GM23338 (cell line): Measurements from ENCODE around the gene CCRL2.

ENCODE experiments used
- CREB1 ChIP-seq: fragments of 250-450 bp; sonication (Bioruptor Pico); IDR thresholded peaks from 2 replicates; pipeline ENCODE4 v1.5.0; 2020; ENCODE audit warnings: low read depth, mild to moderate bottlenecking, moderate library complexity
- EZH2 ChIP-seq: fragments of 200-600 bp; sonication (generic); IDR thresholded peaks from one replicate; pipeline ENCODE4 v1.8.0; 2017; ENCODE audit warnings: antibody characterized with exemption, mild to moderate bottlenecking, low read depth; ENCODE audit not compliant: unreplicated experiment
- EZH2phosphoT487 ChIP-seq: fragments of 200-600 bp; sonication (generic); IDR thresholded peaks from one replicate; pipeline ENCODE4 v1.8.1; 2018; ENCODE audit warnings: antibody characterized with exemption; ENCODE audit not compliant: unreplicated experiment
- JUNB ChIP-seq: IDR thresholded peaks from one replicate; pipeline ENCODE4 v1.6.1; 2016; ENCODE audit warnings: antibody characterized with exemption; ENCODE audit not compliant: unreplicated experiment
- NANOG ChIP-seq: IDR thresholded peaks from 2 replicates; pipeline ENCODE4 v1.6.1; 2016; ENCODE audit warnings: antibody characterized with exemption, borderline replicate concordance
- POLR2AphosphoS5 ChIP-seq: IDR thresholded peaks from 2 replicates; pipeline ENCODE4 v1.6.1; 2016; ENCODE audit warnings: antibody characterized with exemption, low read depth
- STAT1 ChIP-seq: IDR thresholded peaks from one replicate; pipeline ENCODE4 v1.6.1; 2016; ENCODE audit warnings: antibody characterized with exemption; ENCODE audit not compliant: unreplicated experiment
- ZNF114 ChIP-seq: fragments of 250-450 bp; sonication (Bioruptor Pico); IDR thresholded peaks from 2 replicates; pipeline ENCODE4 v1.5.0; 2020; ENCODE audit warnings: mild to moderate bottlenecking, moderate library complexity
- ZNF331 ChIP-seq: fragments of 250-450 bp; sonication (Bioruptor Pico); IDR thresholded peaks from 2 replicates; pipeline ENCODE4 v1.5.0; 2020; ENCODE audit warnings: low read depth, mild to moderate bottlenecking, moderate library complexity
- TF ChIP-seq, protein P1 (sequence below), 2 experiments: fragments of 200-600 bp in 1 of 2; sonication (generic) in 1 of 2; conservative IDR thresholded peaks; 2 replicates each; pipeline versions ENCODE4 v1.5.1 to v1.6.1; 2016 to 2017; ENCODE audit warnings: antibody characterized with exemption in 2 of 2, low read depth in 2 of 2, mild to moderate bottlenecking in 2 of 2, moderate library complexity in 1 of 2
- TF ChIP-seq, protein P2 (sequence below): IDR thresholded peaks from one replicate; pipeline ENCODE4 v1.6.1; 2018; ENCODE audit warnings: antibody characterized with exemption; ENCODE audit not compliant: unreplicated experiment
- TF ChIP-seq, protein P3 (sequence below): IDR thresholded peaks from 2 replicates; pipeline ENCODE4 v1.6.1; 2016; ENCODE audit warnings: antibody characterized with exemption
- TF ChIP-seq, protein P4 (sequence below): fragments of 250-450 bp; sonication (Bioruptor Pico); IDR thresholded peaks from 2 replicates; pipeline ENCODE4 v1.5.0; 2020; ENCODE audit warnings: mild to moderate bottlenecking, moderate library complexity

DNA sequence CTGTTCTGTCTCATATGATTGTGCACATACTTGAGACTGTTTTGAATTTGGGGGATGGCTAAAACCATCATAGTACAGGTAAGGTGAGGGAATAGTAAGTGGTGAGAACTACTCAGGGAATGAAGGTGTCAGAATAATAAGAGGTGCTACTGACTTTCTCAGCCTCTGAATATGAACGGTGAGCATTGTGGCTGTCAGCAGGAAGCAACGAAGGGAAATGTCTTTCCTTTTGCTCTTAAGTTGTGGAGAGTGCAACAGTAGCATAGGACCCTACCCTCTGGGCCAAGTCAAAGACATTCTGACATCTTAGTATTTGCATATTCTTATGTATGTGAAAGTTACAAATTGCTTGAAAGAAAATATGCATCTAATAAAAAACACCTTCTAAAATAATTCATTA, 31.2 kb upstream of the CCRL2 start:
- TF ChIP-seq, protein P1, sequence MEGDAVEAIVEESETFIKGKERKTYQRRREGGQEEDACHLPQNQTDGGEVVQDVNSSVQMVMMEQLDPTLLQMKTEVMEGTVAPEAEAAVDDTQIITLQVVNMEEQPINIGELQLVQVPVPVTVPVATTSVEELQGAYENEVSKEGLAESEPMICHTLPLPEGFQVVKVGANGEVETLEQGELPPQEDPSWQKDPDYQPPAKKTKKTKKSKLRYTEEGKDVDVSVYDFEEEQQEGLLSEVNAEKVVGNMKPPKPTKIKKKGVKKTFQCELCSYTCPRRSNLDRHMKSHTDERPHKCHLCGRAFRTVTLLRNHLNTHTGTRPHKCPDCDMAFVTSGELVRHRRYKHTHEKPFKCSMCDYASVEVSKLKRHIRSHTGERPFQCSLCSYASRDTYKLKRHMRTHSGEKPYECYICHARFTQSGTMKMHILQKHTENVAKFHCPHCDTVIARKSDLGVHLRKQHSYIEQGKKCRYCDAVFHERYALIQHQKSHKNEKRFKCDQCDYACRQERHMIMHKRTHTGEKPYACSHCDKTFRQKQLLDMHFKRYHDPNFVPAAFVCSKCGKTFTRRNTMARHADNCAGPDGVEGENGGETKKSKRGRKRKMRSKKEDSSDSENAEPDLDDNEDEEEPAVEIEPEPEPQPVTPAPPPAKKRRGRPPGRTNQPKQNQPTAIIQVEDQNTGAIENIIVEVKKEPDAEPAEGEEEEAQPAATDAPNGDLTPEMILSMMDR (conservative IDR thresholded peaks at IDR 0.05; ENCODE audit: low read depth in 2 of 2) = no peak
- TF ChIP-seq, protein P2, sequence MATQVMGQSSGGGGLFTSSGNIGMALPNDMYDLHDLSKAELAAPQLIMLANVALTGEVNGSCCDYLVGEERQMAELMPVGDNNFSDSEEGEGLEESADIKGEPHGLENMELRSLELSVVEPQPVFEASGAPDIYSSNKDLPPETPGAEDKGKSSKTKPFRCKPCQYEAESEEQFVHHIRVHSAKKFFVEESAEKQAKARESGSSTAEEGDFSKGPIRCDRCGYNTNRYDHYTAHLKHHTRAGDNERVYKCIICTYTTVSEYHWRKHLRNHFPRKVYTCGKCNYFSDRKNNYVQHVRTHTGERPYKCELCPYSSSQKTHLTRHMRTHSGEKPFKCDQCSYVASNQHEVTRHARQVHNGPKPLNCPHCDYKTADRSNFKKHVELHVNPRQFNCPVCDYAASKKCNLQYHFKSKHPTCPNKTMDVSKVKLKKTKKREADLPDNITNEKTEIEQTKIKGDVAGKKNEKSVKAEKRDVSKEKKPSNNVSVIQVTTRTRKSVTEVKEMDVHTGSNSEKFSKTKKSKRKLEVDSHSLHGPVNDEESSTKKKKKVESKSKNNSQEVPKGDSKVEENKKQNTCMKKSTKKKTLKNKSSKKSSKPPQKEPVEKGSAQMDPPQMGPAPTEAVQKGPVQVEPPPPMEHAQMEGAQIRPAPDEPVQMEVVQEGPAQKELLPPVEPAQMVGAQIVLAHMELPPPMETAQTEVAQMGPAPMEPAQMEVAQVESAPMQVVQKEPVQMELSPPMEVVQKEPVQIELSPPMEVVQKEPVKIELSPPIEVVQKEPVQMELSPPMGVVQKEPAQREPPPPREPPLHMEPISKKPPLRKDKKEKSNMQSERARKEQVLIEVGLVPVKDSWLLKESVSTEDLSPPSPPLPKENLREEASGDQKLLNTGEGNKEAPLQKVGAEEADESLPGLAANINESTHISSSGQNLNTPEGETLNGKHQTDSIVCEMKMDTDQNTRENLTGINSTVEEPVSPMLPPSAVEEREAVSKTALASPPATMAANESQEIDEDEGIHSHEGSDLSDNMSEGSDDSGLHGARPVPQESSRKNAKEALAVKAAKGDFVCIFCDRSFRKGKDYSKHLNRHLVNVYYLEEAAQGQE = no peak
- TF ChIP-seq EZH2 (no peak), POLR2AphosphoS5 (no peak), EZH2phosphoT487 (no peak), NANOG (no peak), JUNB (no peak), ZNF331 (CRISPR knock-in tag) (no peak), CREB1 (CRISPR knock-in tag) (no peak), STAT1 (no peak), ZNF114 (CRISPR knock-in tag) (no peak)
- TF ChIP-seq, protein P3, sequence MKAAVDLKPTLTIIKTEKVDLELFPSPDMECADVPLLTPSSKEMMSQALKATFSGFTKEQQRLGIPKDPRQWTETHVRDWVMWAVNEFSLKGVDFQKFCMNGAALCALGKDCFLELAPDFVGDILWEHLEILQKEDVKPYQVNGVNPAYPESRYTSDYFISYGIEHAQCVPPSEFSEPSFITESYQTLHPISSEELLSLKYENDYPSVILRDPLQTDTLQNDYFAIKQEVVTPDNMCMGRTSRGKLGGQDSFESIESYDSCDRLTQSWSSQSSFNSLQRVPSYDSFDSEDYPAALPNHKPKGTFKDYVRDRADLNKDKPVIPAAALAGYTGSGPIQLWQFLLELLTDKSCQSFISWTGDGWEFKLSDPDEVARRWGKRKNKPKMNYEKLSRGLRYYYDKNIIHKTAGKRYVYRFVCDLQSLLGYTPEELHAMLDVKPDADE = no peak
- TF ChIP-seq, protein P4, sequence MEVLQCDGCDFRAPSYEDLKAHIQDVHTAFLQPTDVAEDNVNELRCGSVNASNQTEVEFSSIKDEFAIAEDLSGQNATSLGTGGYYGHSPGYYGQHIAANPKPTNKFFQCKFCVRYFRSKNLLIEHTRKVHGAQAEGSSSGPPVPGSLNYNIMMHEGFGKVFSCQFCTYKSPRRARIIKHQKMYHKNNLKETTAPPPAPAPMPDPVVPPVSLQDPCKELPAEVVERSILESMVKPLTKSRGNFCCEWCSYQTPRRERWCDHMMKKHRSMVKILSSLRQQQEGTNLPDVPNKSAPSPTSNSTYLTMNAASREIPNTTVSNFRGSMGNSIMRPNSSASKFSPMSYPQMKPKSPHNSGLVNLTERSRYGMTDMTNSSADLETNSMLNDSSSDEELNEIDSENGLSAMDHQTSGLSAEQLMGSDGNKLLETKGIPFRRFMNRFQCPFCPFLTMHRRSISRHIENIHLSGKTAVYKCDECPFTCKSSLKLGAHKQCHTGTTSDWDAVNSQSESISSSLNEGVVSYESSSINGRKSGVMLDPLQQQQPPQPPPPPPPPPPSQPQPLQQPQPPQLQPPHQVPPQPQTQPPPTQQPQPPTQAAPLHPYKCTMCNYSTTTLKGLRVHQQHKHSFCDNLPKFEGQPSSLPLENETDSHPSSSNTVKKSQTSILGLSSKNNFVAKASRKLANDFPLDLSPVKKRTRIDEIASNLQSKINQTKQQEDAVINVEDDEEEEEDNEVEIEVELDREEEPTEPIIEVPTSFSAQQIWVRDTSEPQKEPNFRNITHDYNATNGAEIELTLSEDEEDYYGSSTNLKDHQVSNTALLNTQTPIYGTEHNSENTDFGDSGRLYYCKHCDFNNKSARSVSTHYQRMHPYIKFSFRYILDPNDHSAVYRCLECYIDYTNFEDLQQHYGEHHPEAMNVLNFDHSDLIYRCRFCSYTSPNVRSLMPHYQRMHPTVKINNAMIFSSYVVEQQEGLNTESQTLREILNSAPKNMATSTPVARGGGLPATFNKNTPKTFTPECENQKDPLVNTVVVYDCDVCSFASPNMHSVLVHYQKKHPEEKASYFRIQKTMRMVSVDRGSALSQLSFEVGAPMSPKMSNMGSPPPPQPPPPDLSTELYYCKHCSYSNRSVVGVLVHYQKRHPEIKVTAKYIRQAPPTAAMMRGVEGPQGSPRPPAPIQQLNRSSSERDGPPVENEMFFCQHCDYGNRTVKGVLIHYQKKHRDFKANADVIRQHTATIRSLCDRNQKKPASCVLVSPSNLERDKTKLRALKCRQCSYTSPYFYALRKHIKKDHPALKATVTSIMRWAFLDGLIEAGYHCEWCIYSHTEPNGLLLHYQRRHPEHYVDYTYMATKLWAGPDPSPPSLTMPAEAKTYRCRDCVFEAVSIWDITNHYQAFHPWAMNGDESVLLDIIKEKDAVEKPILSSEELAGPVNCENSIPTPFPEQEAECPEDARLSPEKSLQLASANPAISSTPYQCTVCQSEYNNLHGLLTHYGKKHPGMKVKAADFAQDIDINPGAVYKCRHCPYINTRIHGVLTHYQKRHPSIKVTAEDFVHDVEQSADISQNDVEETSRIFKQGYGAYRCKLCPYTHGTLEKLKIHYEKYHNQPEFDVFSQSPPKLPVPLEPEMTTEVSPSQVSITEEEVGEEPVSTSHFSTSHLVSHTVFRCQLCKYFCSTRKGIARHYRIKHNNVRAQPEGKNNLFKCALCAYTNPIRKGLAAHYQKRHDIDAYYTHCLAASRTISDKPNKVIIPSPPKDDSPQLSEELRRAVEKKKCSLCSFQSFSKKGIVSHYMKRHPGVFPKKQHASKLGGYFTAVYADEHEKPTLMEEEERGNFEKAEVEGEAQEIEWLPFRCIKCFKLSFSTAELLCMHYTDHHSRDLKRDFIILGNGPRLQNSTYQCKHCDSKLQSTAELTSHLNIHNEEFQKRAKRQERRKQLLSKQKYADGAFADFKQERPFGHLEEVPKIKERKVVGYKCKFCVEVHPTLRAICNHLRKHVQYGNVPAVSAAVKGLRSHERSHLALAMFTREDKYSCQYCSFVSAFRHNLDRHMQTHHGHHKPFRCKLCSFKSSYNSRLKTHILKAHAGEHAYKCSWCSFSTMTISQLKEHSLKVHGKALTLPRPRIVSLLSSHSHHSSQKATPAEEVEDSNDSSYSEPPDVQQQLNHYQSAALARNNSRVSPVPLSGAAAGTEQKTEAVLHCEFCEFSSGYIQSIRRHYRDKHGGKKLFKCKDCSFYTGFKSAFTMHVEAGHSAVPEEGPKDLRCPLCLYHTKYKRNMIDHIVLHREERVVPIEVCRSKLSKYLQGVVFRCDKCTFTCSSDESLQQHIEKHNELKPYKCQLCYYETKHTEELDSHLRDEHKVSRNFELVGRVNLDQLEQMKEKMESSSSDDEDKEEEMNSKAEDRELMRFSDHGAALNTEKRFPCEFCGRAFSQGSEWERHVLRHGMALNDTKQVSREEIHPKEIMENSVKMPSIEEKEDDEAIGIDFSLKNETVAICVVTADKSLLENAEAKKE (CRISPR knock-in tag) = no peak
